HepG2 (cell line): ENCODE data around the gene FITM2. TPM values are rescaled to one million over a fixed set of nuclear protein-coding genes. Genes with fewer than 3 reads are reported as not detected.

Experiments used
- ATF7-NPFF ChIP-seq: sonication (generic); formaldehyde crosslinking; IDR thresholded peaks from 2 replicates; pipeline ENCODE4 v1.8.1; 2023; ENCODE audit warnings: mild to moderate bottlenecking, low read depth, missing genetic modification reagents, moderate library complexity
- ATRX ChIP-seq: sonication (generic); formaldehyde crosslinking; IDR thresholded peaks from 2 replicates; pipeline ENCODE4 v1.4.0; 2020; ENCODE audit warnings: missing genetic modification reagents, borderline replicate concordance
- BRD4 ChIP-seq: sonication (generic); formaldehyde crosslinking; IDR thresholded peaks from 2 replicates; pipeline ENCODE4 v1.4.0; 2020; ENCODE audit warnings: missing genetic modification reagents
- CAMTA2 ChIP-seq: sonication (generic); formaldehyde crosslinking; IDR thresholded peaks from 2 replicates; pipeline ENCODE4 v1.4.0; 2020; ENCODE audit warnings: mild to moderate bottlenecking, missing genetic modification reagents, borderline replicate concordance
- CBX1 ChIP-seq: IDR thresholded peaks from one replicate; pipeline ENCODE4 v1.6.1; 2016; ENCODE audit warnings: antibody characterized with exemption, low read depth
- FOXA3 ChIP-seq: IDR thresholded peaks from 2 replicates; pipeline ENCODE4 v1.6.1; 2016; ENCODE audit warnings: missing genetic modification reagents, missing compliant biosample characterization
- GABPB1 ChIP-seq: IDR thresholded peaks from 2 replicates; pipeline ENCODE4 v1.6.1; 2016; ENCODE audit warnings: mild to moderate bottlenecking, missing genetic modification reagents, moderate library complexity, missing compliant biosample characterization
- HHEX ChIP-seq: IDR thresholded peaks from 2 replicates; pipeline ENCODE4 v1.6.1; 2016; ENCODE audit warnings: control low read depth
- HMG20B ChIP-seq: conservative IDR thresholded peaks from 2 replicates; pipeline ENCODE4 v1.6.1; 2016; ENCODE audit warnings: missing genetic modification reagents, missing compliant biosample characterization
- IRX3 ChIP-seq: sonication (generic); formaldehyde crosslinking; IDR thresholded peaks from 2 replicates; pipeline ENCODE4 v1.8.1; 2023; ENCODE audit warnings: mild to moderate bottlenecking, low read depth, missing genetic modification reagents, borderline replicate concordance
- MAFF ChIP-seq: IDR thresholded peaks from 2 replicates; pipeline ENCODE4 v1.6.1; 2011; ENCODE audit warnings: low read depth, low read length, improper control_type of control experiment
- MTF1 ChIP-seq: sonication (generic); formaldehyde crosslinking; IDR thresholded peaks from 2 replicates; pipeline ENCODE4 v1.5.0; 2020; ENCODE audit warnings: missing genetic modification reagents
- NFKB2 ChIP-seq: sonication (generic); formaldehyde crosslinking; IDR thresholded peaks from 2 replicates; pipeline ENCODE4 v1.4.0; 2020; ENCODE audit warnings: missing genetic modification reagents, borderline replicate concordance
- PCBP2 ChIP-seq: fragments of 200-400 bp; formaldehyde crosslinking; optimal IDR thresholded peaks from 2 replicates; pipeline ENCODE3; 2018; ENCODE audit warnings: low read length, low read depth; ENCODE audit not compliant: poor library complexity, severe bottlenecking
- PLRG1 ChIP-seq: fragments of 450-650 bp; conservative IDR thresholded peaks from 2 replicates; pipeline ENCODE4 v1.6.1; 2016
- SNAPC5 ChIP-seq: sonication (generic); formaldehyde crosslinking; IDR thresholded peaks from 2 replicates; pipeline ENCODE4 v1.8.1; 2023; ENCODE audit warnings: mild to moderate bottlenecking, missing genetic modification reagents, borderline replicate concordance
- SRY ChIP-seq: sonication (generic); formaldehyde crosslinking; IDR thresholded peaks from 2 replicates; pipeline ENCODE4 v1.8.0; 2022; ENCODE audit warnings: mild to moderate bottlenecking, missing genetic modification reagents
- ZKSCAN1 ChIP-seq: fragments of 150-350 bp; IDR thresholded peaks from 2 replicates; pipeline ENCODE4 v1.6.1; 2014; ENCODE audit warnings: low read length
- ZNF207 ChIP-seq: fragments of 450-650 bp; IDR thresholded peaks from 2 replicates; pipeline ENCODE4 v1.6.1; 2016; ENCODE audit warnings: antibody characterized with exemption, borderline replicate concordance
- ZNF382 ChIP-seq: sonication (generic); formaldehyde crosslinking; IDR thresholded peaks from 2 replicates; pipeline ENCODE4 v1.5.0; 2020; ENCODE audit warnings: missing genetic modification reagents, mild to moderate bottlenecking, borderline replicate concordance
- ZNF484 ChIP-seq: sonication (generic); formaldehyde crosslinking; IDR thresholded peaks from 2 replicates; pipeline ENCODE4 v1.5.1; 2020; ENCODE audit warnings: mild to moderate bottlenecking, low read depth, missing genetic modification reagents, borderline replicate concordance
- ZNF597 ChIP-seq: sonication (generic); formaldehyde crosslinking; IDR thresholded peaks from 2 replicates; pipeline ENCODE4 v1.5.0; 2020; ENCODE audit warnings: missing genetic modification reagents
- ZNF678 ChIP-seq: sonication (generic); formaldehyde crosslinking; IDR thresholded peaks from 2 replicates; pipeline ENCODE4 v1.4.0; 2020; ENCODE audit warnings: mild to moderate bottlenecking, missing genetic modification reagents
- ZNF768 ChIP-seq: sonication (generic); formaldehyde crosslinking; IDR thresholded peaks from 2 replicates; pipeline ENCODE4 v1.4.0; 2020; ENCODE audit warnings: missing genetic modification reagents
- ZNF776 ChIP-seq: sonication (generic); formaldehyde crosslinking; IDR thresholded peaks from 2 replicates; pipeline ENCODE4 v1.4.0; 2020; ENCODE audit warnings: mild to moderate bottlenecking, missing genetic modification reagents
- polyA plus RNA-seq, 8 experiments: library from polyadenylated mRNA; depleted of rRNA in 3 of 8; stranded (reverse) in 7 of 8; unstranded in 1 of 8; fragments of >200 nt; fragmentation: Illumina TruSeq in 4 of 8; extraction: Trizol in 4 of 8; gene quantifications; 2 replicates each; pipeline versions ENCODE4 v1.2.1 to v1.2.3, GENCODE V29; 2011 to 2016; ENCODE audit warnings: low read depth in 4 of 8, missing spikeins in 1 of 8, mixed read lengths in 1 of 8; ENCODE audit not compliant: insufficient read depth in 1 of 8
- total RNA-seq, 5 experiments: library from RNA; depleted of rRNA; stranded (reverse); fragments of >200 nt; fragmentation: Illumina TruSeq; extraction: Trizol; gene quantifications; 2 replicates each; pipeline ENCODE4 v1.2.3, GENCODE V29; 2016; ENCODE audit warnings: low read depth in 1 of 5
- TF ChIP-seq, protein P1 (sequence below): sonication (generic); formaldehyde crosslinking; IDR thresholded peaks from 2 replicates; pipeline ENCODE4 v1.5.0; 2020; ENCODE audit warnings: missing genetic modification reagents, mild to moderate bottlenecking, borderline replicate concordance
- TF ChIP-seq, protein P2 (sequence below), 2 experiments: fragments of 450-650 bp in 1 of 2; sonication (generic) in 1 of 2; formaldehyde crosslinking; IDR thresholded peaks; 2 replicates each; pipeline versions ENCODE4 v1.5.0 to v1.8.0; 2020 to 2022; ENCODE audit warnings: mild to moderate bottlenecking in 1 of 2, missing genetic modification reagents in 1 of 2
- TF ChIP-seq, protein P3 (sequence below): sonication (generic); formaldehyde crosslinking; IDR thresholded peaks from 2 replicates; pipeline ENCODE4 v1.4.0; 2020; ENCODE audit warnings: mild to moderate bottlenecking, missing genetic modification reagents

The FITM2 gene
- total and polyA plus RNA-seq, 2 of the 13 experiments (the other 11 are each of a cell fraction or from before 2014, with no cell fraction given), result 9.6 to 24.5 TPM

DNA sequence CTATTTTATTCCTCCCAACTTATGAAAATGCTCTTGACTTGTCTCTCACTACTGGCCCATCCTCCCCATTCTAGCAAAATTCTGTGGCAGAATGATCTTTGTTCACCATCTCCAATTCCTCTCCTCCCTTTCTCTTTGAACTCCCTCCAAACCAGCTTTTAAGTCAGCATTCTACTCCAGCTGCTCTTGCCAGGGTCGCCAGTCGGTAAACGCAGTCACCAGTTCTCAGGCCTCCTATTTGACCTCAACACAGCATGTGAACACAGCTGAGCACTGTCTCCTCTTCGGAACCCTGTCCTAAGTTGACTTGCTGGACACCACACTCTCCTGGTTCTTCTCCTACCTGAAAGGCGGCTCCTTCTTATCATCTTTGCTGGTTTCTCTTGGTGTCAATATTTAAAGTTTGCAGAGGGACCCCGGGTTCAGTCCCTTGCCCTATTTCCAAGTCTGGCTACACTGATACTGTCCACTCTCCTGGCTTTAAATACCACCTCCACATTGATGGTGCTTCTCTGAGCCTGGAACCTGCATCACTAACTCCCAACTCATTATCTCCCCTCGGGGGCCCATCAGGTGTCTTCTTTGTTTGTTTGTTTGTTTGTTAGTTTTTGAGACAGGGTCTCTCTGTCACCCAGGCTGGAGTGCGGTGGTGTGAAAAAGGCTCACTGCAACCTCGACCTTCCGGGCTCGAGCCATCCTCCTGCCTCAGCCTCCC, 36.5 kb downstream of the FITM2 start (continued):
- TF ChIP-seq MAFF (no peak), SRY (CRISPR knock-in tag) (no peak), ZNF484 (CRISPR knock-in tag) (no peak), ZNF207 (no peak), ZNF768 (no peak), BRD4 (CRISPR knock-in tag) (no peak), ZNF597 (CRISPR knock-in tag) (no peak), PLRG1 (no peak), ZNF776 (no peak), FOXA3 (peak; percentile 45; the same call in 1 of the 2 replicates), MTF1 (CRISPR knock-in tag) (no peak), HHEX (CRISPR knock-in tag) (no peak), ATF7-NPFF (CRISPR knock-in tag) (no peak), SNAPC5 (CRISPR knock-in tag) (no peak), ATRX (CRISPR knock-in tag) (no peak), CAMTA2 (CRISPR knock-in tag) (no peak), ZNF382 (CRISPR knock-in tag) (no peak), GABPB1 (CRISPR knock-in tag) (no peak), IRX3 (CRISPR knock-in tag) (no peak), NFKB2 (CRISPR knock-in tag) (no peak), PCBP2 (no peak), CBX1 (no peak), ZKSCAN1 (peak; percentile 59; the same call in 1 of the 2 replicates), HMG20B (CRISPR knock-in tag) (no peak), ZNF678 (CRISPR knock-in tag) (peak; percentile 8; the same call in 1 of the 2 replicates)
- TF ChIP-seq, protein P1, sequence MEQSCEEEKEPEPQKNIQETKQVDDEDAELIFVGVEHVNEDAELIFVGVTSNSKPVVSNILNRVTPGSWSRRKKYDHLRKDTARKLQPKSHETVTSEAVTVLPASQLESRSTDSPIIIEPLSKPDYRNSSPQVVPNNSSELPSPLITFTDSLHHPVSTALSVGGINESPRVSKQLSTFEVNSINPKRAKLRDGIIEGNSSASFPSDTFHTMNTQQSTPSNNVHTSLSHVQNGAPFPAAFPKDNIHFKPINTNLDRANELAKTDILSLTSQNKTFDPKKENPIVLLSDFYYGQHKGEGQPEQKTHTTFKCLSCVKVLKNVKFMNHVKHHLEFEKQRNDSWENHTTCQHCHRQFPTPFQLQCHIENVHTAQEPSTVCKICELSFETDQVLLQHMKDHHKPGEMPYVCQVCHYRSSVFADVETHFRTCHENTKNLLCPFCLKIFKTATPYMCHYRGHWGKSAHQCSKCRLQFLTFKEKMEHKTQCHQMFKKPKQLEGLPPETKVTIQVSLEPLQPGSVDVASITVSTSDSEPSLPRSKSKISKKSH (CRISPR knock-in tag), result no peak
- TF ChIP-seq, protein P2, sequence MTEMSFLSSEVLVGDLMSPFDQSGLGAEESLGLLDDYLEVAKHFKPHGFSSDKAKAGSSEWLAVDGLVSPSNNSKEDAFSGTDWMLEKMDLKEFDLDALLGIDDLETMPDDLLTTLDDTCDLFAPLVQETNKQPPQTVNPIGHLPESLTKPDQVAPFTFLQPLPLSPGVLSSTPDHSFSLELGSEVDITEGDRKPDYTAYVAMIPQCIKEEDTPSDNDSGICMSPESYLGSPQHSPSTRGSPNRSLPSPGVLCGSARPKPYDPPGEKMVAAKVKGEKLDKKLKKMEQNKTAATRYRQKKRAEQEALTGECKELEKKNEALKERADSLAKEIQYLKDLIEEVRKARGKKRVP (CRISPR knock-in tag; IDR thresholded peaks at IDR 0.05), result no peak
- TF ChIP-seq, protein P3, sequence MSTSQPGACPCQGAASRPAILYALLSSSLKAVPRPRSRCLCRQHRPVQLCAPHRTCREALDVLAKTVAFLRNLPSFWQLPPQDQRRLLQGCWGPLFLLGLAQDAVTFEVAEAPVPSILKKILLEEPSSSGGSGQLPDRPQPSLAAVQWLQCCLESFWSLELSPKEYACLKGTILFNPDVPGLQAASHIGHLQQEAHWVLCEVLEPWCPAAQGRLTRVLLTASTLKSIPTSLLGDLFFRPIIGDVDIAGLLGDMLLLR (CRISPR knock-in tag), result no peak
